Measurements from ENCODE around the gene LHFPL6. TPM values are rescaled to one million over a fixed set of nuclear protein-coding genes. Genes with fewer than 3 reads are reported as not detected.

The LHFPL6 gene
- total RNA-seq, 3 donors from 2014 or later: 4.9 to 26.1 (median 8.3) TPM

DNA sequence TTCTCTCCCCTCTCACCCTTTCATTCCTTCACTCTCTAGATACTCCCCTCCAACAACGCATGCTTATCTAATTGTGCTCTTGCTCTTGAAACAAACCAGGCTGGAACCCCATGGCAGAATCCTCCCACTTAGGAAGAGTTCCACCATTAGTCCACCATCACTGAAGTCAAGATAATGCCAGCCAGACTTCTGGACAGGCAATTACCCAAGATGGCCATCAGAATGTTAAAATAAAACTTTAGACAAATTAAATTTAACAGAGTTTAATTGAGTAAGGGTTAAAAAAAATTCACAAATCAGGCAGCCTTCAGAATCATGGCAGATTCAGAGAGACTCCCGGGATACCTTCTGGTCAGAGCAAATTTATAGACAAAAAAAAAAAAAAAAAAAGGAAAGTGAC is 221.5 kb downstream of the LHFPL6 start:
- Histone ChIP-seq H3K36me3 (ENCODE audit: low read depth) (no peaks in the 10 kb centered on the region), H3K9me3 (no peaks in the 10 kb centered on the region), H3K4me3 (no peak overlapping the region), H3K4me1 (ENCODE audit: low read depth) (no peaks in the 10 kb centered on the region)
- ATAC-seq (no peak), DNase-seq (no peak)
- TF ChIP-seq, protein P1, sequence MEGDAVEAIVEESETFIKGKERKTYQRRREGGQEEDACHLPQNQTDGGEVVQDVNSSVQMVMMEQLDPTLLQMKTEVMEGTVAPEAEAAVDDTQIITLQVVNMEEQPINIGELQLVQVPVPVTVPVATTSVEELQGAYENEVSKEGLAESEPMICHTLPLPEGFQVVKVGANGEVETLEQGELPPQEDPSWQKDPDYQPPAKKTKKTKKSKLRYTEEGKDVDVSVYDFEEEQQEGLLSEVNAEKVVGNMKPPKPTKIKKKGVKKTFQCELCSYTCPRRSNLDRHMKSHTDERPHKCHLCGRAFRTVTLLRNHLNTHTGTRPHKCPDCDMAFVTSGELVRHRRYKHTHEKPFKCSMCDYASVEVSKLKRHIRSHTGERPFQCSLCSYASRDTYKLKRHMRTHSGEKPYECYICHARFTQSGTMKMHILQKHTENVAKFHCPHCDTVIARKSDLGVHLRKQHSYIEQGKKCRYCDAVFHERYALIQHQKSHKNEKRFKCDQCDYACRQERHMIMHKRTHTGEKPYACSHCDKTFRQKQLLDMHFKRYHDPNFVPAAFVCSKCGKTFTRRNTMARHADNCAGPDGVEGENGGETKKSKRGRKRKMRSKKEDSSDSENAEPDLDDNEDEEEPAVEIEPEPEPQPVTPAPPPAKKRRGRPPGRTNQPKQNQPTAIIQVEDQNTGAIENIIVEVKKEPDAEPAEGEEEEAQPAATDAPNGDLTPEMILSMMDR (IDR thresholded peaks at IDR 0.05): no peak
- intact Hi-C loops (cut with DNase I, micrococcal nuclease): no loop called here

DNA sequence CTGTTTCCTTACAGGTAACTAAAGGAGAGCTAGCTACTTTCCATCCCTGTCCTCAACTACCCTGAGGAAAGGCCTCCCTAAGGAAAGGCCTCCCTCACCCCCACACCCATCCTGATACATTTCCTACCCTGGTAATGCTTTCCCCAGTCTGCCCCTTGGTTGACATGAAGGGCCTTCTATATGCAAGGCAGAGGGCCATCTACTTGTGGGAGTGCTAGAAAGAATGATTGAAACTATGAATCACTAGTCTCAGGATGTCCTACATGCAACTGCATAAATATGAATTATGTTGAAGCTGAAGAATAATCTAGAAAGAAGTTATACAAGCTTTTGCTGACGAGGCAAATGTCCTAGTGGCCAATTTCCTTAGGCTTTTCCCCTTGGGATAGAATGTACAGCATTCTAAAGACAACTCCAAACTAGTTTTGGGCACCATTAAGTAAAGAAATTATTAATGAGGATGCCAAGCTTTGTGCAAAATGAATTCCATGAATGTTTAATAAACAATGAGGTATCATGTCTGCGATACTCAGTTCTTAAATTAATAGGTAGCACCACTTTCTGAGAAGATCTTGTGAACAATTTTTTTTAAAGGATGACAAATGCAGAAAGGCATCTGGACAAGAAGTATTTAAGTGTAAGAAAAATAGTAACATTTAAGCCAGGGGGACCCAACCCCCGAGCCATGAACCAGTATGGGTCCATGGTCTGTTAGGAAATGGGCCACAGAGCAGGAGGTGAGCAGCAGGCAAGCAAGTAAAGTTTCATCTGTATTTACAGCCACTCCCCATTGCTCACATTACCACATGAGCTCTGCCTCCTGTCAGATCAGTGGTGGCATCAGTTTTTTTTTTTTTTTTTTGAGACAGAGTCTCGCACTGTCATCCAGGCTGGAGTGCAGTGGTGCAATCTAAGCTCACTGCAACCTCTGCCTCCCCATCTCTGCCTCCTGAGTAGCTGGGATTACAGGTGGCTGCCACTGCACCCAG is 223.0 kb downstream of the LHFPL6 start:
- H3K4me3 ChIP-seq: no peak overlapping the region
- H3K9me3 ChIP-seq: no peaks in the 10 kb centered on the region
- DNase-seq: no peak
- TF ChIP-seq, protein P1 (IDR thresholded peaks at IDR 0.05): no peak
- H3K36me3 ChIP-seq (ENCODE audit: low read depth): no peaks in the 10 kb centered on the region
- no peaks in the 10 kb centered on the region for H3K4me1 ChIP-seq (ENCODE audit: low read depth)
- no peak for ATAC-seq
- intact Hi-C loops (cut with DNase I, micrococcal nuclease): no loop called here

DNA sequence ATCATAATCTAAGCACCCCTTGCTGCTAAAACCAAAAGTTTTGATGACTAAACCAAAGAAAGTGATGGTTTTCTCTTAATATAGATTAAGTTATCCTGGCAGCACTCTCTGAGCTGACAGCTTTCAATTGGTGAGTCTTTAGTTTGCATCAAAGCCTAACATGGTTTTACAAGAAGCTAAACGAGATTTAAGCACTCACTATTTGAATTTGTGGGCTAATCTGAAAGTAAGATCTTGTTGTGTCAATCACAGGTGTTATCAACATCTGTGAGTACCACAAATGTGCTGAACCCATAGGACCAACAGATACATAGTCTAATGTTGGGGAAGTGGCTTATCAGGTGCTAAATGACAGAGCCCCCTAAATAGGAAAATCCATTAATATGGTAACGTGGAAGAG is 223.9 kb downstream of the LHFPL6 start:
- Histone ChIP-seq H3K9me3 (no peaks in the 10 kb centered on the region), H3K36me3 (ENCODE audit: low read depth) (no peaks in the 10 kb centered on the region), H3K4me3 (no peak overlapping the region), H3K4me1 (ENCODE audit: low read depth) (no peaks in the 10 kb centered on the region)
- ATAC-seq (no peak), DNase-seq (no peak)
- TF ChIP-seq, protein P1 (IDR thresholded peaks at IDR 0.05): no peak
- intact Hi-C loops (cut with DNase I, micrococcal nuclease): no loop called here

DNA sequence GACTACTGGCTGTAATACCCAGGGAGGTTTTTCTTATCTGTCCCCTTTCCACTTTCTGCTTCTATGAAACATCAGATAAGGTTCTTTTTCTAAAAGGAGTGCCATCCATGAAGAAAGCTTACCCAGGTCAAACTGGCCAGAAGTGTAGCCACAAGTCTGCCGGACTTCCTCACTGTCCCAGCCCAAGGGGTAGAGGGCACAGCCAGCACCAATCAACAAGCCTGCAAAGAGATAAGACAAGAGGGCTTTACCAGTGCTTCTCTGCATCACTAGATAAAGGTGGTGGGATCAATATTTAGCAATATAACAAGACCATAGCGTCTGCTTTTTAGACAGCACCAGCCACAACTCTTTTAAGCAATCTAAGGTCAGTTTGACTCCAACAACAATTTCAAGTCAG is 224.7 kb downstream of the LHFPL6 start:
- Histone ChIP-seq H3K4me3 (no peak overlapping the region), H3K4me1 (ENCODE audit: low read depth) (no peaks in the 10 kb centered on the region), H3K9me3 (no peaks in the 10 kb centered on the region), H3K36me3 (ENCODE audit: low read depth) (no peaks in the 10 kb centered on the region)
- intact Hi-C loops (cut with DNase I, micrococcal nuclease): no loop called here
- DNase-seq (no peak), ATAC-seq (no peak)
- TF ChIP-seq, protein P1 (IDR thresholded peaks at IDR 0.05): no peak

DNA sequence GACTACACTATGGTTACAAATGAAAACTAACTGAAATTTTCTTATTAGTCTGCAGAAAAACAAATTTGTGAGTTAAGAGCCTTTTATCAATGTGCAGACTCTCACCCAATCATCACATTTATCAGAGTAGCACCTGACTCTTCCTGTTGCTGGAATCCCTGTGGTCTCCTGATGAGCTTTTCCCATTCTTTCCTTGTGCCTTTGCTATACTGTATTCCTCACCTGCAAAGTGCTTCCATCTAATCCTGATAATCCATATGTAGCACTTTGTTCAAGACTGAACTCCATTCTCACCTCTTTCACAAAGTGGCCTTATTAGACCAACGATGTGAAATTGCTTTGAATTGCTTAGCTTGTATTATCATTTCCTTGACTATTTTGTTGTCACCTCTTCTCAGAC is 225.3 kb downstream of the LHFPL6 start:
- Histone ChIP-seq H3K9me3 (no peaks in the 10 kb centered on the region), H3K4me1 (ENCODE audit: low read depth) (no peaks in the 10 kb centered on the region), H3K36me3 (ENCODE audit: low read depth) (no peaks in the 10 kb centered on the region), H3K4me3 (no peak overlapping the region)
- TF ChIP-seq, protein P1 (IDR thresholded peaks at IDR 0.05): no peak
- DNase-seq (no peak), ATAC-seq (no peak)
- intact Hi-C loops (cut with DNase I, micrococcal nuclease): no loop called here
